CD8-positive, alpha-beta memory T cell (primary cell): ENCODE data around the gene GPR63. TPM values are rescaled to one million over a fixed set of nuclear protein-coding genes. Genes with fewer than 3 reads are reported as not detected.
"Not testable (repeated sequence)": the region's sequence is repeated elsewhere in the genome, so short reads cannot be mapped to it uniquely, and the experiment has no call there.

Experiments used
- CTCF ChIA-PET: fragments of 350-600 bp; sonication (Branson Sonifier 250); formaldehyde crosslinking; loops from one replicate; lab custom pipeline; 2021; ENCODE audit warnings: antibody characterized with exemption; lab: Charles Lee
- POLR2A ChIA-PET: fragments of 350-600 bp; sonication (Branson Sonifier 250); formaldehyde crosslinking; loops from one replicate; lab custom pipeline; 2021; ENCODE audit warnings: antibody characterized with exemption; lab: Charles Lee
- DNase-seq, 5 donors: peaks; one replicate each; pipeline versions ENCODE4 v3.0.0 to v3.0.0-alpha.2; 2020 to 2022; ENCODE audit warnings: mixed read lengths in 1 of 5
- H3K27ac ChIP-seq: one replicate; pipeline ENCODE4 v1.7.0; 2013; ENCODE audit warnings: low read depth, mild to moderate bottlenecking, low read length, moderate library complexity
- H3K27me3 ChIP-seq: 2 replicates; pipeline ENCODE4 v1.7.0; 2013; ENCODE audit warnings: low read length, mild to moderate bottlenecking; ENCODE audit not compliant: insufficient read depth, poor library complexity, severe bottlenecking
- H3K36me3 ChIP-seq: 2 replicates; pipeline ENCODE4 v1.7.0; 2013; ENCODE audit warnings: mild to moderate bottlenecking, low read length, moderate library complexity; ENCODE audit not compliant: insufficient read depth
- H3K4me1 ChIP-seq: 2 replicates; pipeline ENCODE4 v1.7.0; 2013; ENCODE audit warnings: mild to moderate bottlenecking, low read length, moderate library complexity; ENCODE audit not compliant: insufficient read depth
- H3K4me3 ChIP-seq: 2 replicates; pipeline ENCODE4 v1.7.0; 2013; ENCODE audit warnings: mild to moderate bottlenecking, low read length
- H3K9me3 ChIP-seq: 2 replicates; pipeline ENCODE4 v1.7.0; 2013; ENCODE audit warnings: mild to moderate bottlenecking, low read length
- H3K27ac Mint-ChIP-seq, 8 donors: one replicate each; pipeline ENCODE4 v1.8.0; 2020 to 2021; ENCODE audit warnings: mixed read lengths in 8 of 8, mild to moderate bottlenecking in 6 of 8, inconsistent platforms in 3 of 8, moderate library complexity in 3 of 8
- H3K27me3 Mint-ChIP-seq, 2 donors: one replicate each; pipeline ENCODE4 v1.8.0; 2020 to 2021; ENCODE audit warnings: mixed read lengths in 2 of 2, mild to moderate bottlenecking in 1 of 2, moderate library complexity in 1 of 2
- H3K36me3 Mint-ChIP-seq, 3 donors: one replicate each; pipeline ENCODE4 v1.8.0; 2020 to 2021; ENCODE audit warnings: mixed read lengths in 3 of 3, inconsistent platforms in 1 of 3, mild to moderate bottlenecking in 1 of 3
- H3K4me1 Mint-ChIP-seq, 3 donors: one replicate each; pipeline ENCODE4 v1.8.0; 2020 to 2021; ENCODE audit warnings: mixed read lengths in 3 of 3, inconsistent platforms in 1 of 3, mild to moderate bottlenecking in 1 of 3
- H3K4me3 Mint-ChIP-seq, 7 donors: one replicate each; pipeline ENCODE4 v1.8.0; 2020 to 2021; ENCODE audit warnings: mixed read lengths in 7 of 7, mild to moderate bottlenecking in 6 of 7, moderate library complexity in 4 of 7, inconsistent platforms in 2 of 7
- H3K9me3 Mint-ChIP-seq, 5 donors: one replicate each; pipeline ENCODE4 v1.8.0; 2020 to 2022; ENCODE audit warnings: mixed read lengths in 5 of 5, mild to moderate bottlenecking in 3 of 5, moderate library complexity in 2 of 5, inconsistent platforms in 1 of 5
- polyA plus RNA-seq: library from polyadenylated mRNA; unstranded; fragments of 300-500 nt; fragmentation: Illumina TruSeq; gene quantifications from one replicate; pipeline ENCODE4 v1.2.3, GENCODE V29; 2021
- total RNA-seq, 2 experiments: library from RNA; stranded (reverse); gene quantifications; one replicate each; pipeline ENCODE4 v1.2.3, GENCODE V29; 2021

GPR63 gene
- total RNA-seq (1 to 10 TPM; 1.5 to 1.6 TPM), polyA plus RNA-seq (0.12 TPM)

- peak within 1 kb of the TSS in 5 of 8 donors; percentile 42 to 74 (median 51) for H3K27ac Mint-ChIP-seq
- POLR2A ChIA-PET: interaction anchor here (0.6 to 1.2 kb wide), 2 partner anchors 87 to 219 kb away, joined by 6 to 7 read pairs; partner anchors contain the start of gene KLHL32
- H3K27ac ChIP-seq: no peak within 1 kb of the TSS
- H3K4me1 Mint-ChIP-seq: peaks cover 12 to 20% (median 17%) of the 10 kb centered on the region in 3 donors
- no peaks in the 10 kb centered on the region for H3K36me3 Mint-ChIP-seq
- H3K27me3 Mint-ChIP-seq: peaks cover 9 to 52% of the 10 kb centered on the region in 2 donors
- no peaks in the 10 kb centered on the region for H3K9me3 Mint-ChIP-seq
- peak within 1 kb of the TSS; percentile 85 to 95 (median 88) for H3K4me3 Mint-ChIP-seq
- H3K36me3 ChIP-seq: no peaks in the 10 kb centered on the region
- H3K9me3 ChIP-seq: no peaks in the 10 kb centered on the region
- peak; percentile 38 to 73 (median 52) for DNase-seq
- CTCF ChIA-PET: interaction anchor here (1.5 kb wide), 1 partner anchor 63 kb away, joined by 6 read pairs; no protein-coding TSS in a partner anchor
- peak within 1 kb of the TSS; percentile 55 for H3K4me3 ChIP-seq
- peaks cover 13% of the 10 kb centered on the region for H3K4me1 ChIP-seq
- peaks cover 5% of the 10 kb centered on the region for H3K27me3 ChIP-seq
Observed at GRCh38 chr6:96837081-96837971, at the start of gene GPR63. Gene GPR63 (minus strand): TSS chr6:96837477. CDS start chr6:96799731, 37,746 bp downstream.

GRCh38 chr6:96886519-96886918, 49.2 kb upstream of the GPR63 start:
- H3K9me3 ChIP-seq: no peaks in the 10 kb centered on the region
- no peak for DNase-seq
- H3K27ac Mint-ChIP-seq: no peak overlapping the region
- no peak overlapping the region for H3K4me3 Mint-ChIP-seq
- peaks cover 3 to 6% (median 6%) of the 10 kb centered on the region in 3 donors for H3K4me1 Mint-ChIP-seq
- ChIA-PET CTCF (no interaction called here), POLR2A (no interaction called here)
- H3K4me3 ChIP-seq: no peak overlapping the region
- H3K36me3 Mint-ChIP-seq: peaks cover 0 to 25% (median 3%) of the 10 kb centered on the region in 3 donors
- peaks cover 3% of the 10 kb centered on the region for H3K36me3 ChIP-seq
- H3K27me3 ChIP-seq: no peaks in the 10 kb centered on the region
- H3K9me3 Mint-ChIP-seq: no peaks in the 10 kb centered on the region
- peaks cover 0 to 1% of the 10 kb centered on the region in 2 donors for H3K27me3 Mint-ChIP-seq
- no peak overlapping the region for H3K27ac ChIP-seq
- H3K4me1 ChIP-seq: peaks cover 3% of the 10 kb centered on the region

GRCh38 chr6:96885187-96885631, 47.9 kb upstream of the GPR63 start:
- H3K9me3 Mint-ChIP-seq, H3K9me3 ChIP-seq, H3K27me3 ChIP-seq, H3K4me3 ChIP-seq, H3K36me3 ChIP-seq, H3K27ac ChIP-seq, POLR2A ChIA-PET, H3K27me3 Mint-ChIP-seq, H3K4me1 Mint-ChIP-seq, H3K4me1 ChIP-seq: not testable (repeated sequence)
- CTCF ChIA-PET: interaction anchor here (2.8 kb wide), 1 partner anchor 12 kb away, joined by 8 read pairs; the partner anchor contains the start of gene NDUFAF4
- DNase-seq: peak in 1 of 5 donors; percentile 13
- Mint-ChIP-seq H3K36me3 (peaks cover 0 to 12% (median 0%) of the 10 kb centered on the region in 3 donors), H3K27ac (peak overlapping the region in 1 of 8 donors; percentile 45), H3K4me3 (peak overlapping the region in 5 of 7 donors; percentile 10 to 51 (median 23))

- no peak for DNase-seq
- no peaks in the 10 kb centered on the region for H3K27me3 ChIP-seq
- no peak overlapping the region for H3K4me3 Mint-ChIP-seq
- CTCF ChIA-PET: no interaction called here
- H3K4me3 ChIP-seq: no peak overlapping the region
- H3K9me3 Mint-ChIP-seq: no peaks in the 10 kb centered on the region
- no peaks in the 10 kb centered on the region for H3K36me3 ChIP-seq
- H3K4me1 ChIP-seq: no peaks in the 10 kb centered on the region
- no peaks in the 10 kb centered on the region for H3K9me3 ChIP-seq
- peaks cover 4 to 7% of the 10 kb centered on the region in 2 donors for H3K27me3 Mint-ChIP-seq
- peaks cover 0 to 3% (median 0%) of the 10 kb centered on the region in 3 donors for H3K36me3 Mint-ChIP-seq
- no peak overlapping the region for H3K27ac Mint-ChIP-seq
- H3K27ac ChIP-seq: no peak overlapping the region
- H3K4me1 Mint-ChIP-seq: no peaks in the 10 kb centered on the region
- POLR2A ChIA-PET: no interaction called here
Observed at GRCh38 chr6:96878143-96878542, 40.9 kb upstream of the GPR63 start.

- no peaks in the 10 kb centered on the region for H3K9me3 ChIP-seq
- H3K4me3 Mint-ChIP-seq: no peak overlapping the region
- ChIA-PET POLR2A (no interaction called here), CTCF (no interaction called here)
- no peaks in the 10 kb centered on the region for H3K4me1 ChIP-seq
- H3K4me1 Mint-ChIP-seq: no peaks in the 10 kb centered on the region
- DNase-seq: no peak
- no peak overlapping the region for H3K4me3 ChIP-seq
- peaks cover 4 to 7% of the 10 kb centered on the region in 2 donors for H3K27me3 Mint-ChIP-seq
- peaks cover 0 to 3% (median 0%) of the 10 kb centered on the region in 3 donors for H3K36me3 Mint-ChIP-seq
- no peaks in the 10 kb centered on the region for H3K27me3 ChIP-seq
- H3K27ac ChIP-seq: no peak overlapping the region
- no peaks in the 10 kb centered on the region for H3K36me3 ChIP-seq
- no peaks in the 10 kb centered on the region for H3K9me3 Mint-ChIP-seq
- no peak overlapping the region for H3K27ac Mint-ChIP-seq
Observed at GRCh38 chr6:96876886-96877545, 39.7 kb upstream of the GPR63 start.

GRCh38 chr6:96872976-96873375, 35.7 kb upstream of the GPR63 start:
- H3K4me3 ChIP-seq: no peak overlapping the region

GRCh38 chr6:96865055-96865405, 27.8 kb upstream of the GPR63 start:
- POLR2A ChIA-PET: no interaction called here
- H3K27me3 ChIP-seq: peaks cover 12% of the 10 kb centered on the region
- CTCF ChIA-PET: interaction anchor here (1.0 kb wide), 1 partner anchor 32 kb away, joined by 3 read pairs; no protein-coding TSS in a partner anchor
- no peaks in the 10 kb centered on the region for H3K36me3 Mint-ChIP-seq
- H3K9me3 ChIP-seq: no peaks in the 10 kb centered on the region
- no peaks in the 10 kb centered on the region for H3K36me3 ChIP-seq
- H3K9me3 Mint-ChIP-seq: peaks cover 0 to 2% (median 0%) of the 10 kb centered on the region in 5 donors
- DNase-seq: no peak
- no peak overlapping the region for H3K4me3 Mint-ChIP-seq
- H3K27ac Mint-ChIP-seq: no peak overlapping the region
- H3K27ac ChIP-seq: no peak overlapping the region
- H3K4me3 ChIP-seq: no peak overlapping the region
- no peaks in the 10 kb centered on the region for H3K4me1 Mint-ChIP-seq
- peaks cover 8 to 62% of the 10 kb centered on the region in 2 donors for H3K27me3 Mint-ChIP-seq
- H3K4me1 ChIP-seq: no peaks in the 10 kb centered on the region

More at GRCh38 chr6:96872976-96873375, 35.7 kb upstream of the GPR63 start:
- ChIA-PET CTCF (no interaction called here), POLR2A (no interaction called here)
- H3K27ac Mint-ChIP-seq: no peak overlapping the region
- no peak for DNase-seq
- no peaks in the 10 kb centered on the region for H3K36me3 Mint-ChIP-seq
- Histone ChIP-seq H3K36me3 (no peaks in the 10 kb centered on the region), H3K27me3 (no peaks in the 10 kb centered on the region), H3K9me3 (no peaks in the 10 kb centered on the region), H3K27ac (no peak overlapping the region), H3K4me1 (no peaks in the 10 kb centered on the region)
- H3K4me1 Mint-ChIP-seq: no peaks in the 10 kb centered on the region
- peaks cover 7 to 11% of the 10 kb centered on the region in 2 donors for H3K27me3 Mint-ChIP-seq
- no peak overlapping the region for H3K4me3 Mint-ChIP-seq
- no peaks in the 10 kb centered on the region for H3K9me3 Mint-ChIP-seq
